Caco-2 (cell line): ENCODE data around the gene ZAP70. TPM values are rescaled to one million over a fixed set of nuclear protein-coding genes. Genes with fewer than 3 reads are reported as not detected.

ENCODE experiments used
- BruUV-seq: library from RNA; stranded (reverse); fragments of 400-500 nt; replicated peaks from 2 replicates; lab custom pipeline; 2021; lab: Mats Ljungman, UMichigan
- CTCF ChIA-PET: fragments of 300-600 bp; sonication (Branson Sonifier 250); formaldehyde crosslinking; loops from one replicate; lab custom pipeline; 2022; ENCODE audit warnings: antibody characterized with exemption; lab: Charles Lee
- POLR2A ChIA-PET: fragments of 300-600 bp; sonication (Branson Sonifier 250); formaldehyde crosslinking; loops from one replicate; lab custom pipeline; 2022; ENCODE audit warnings: antibody characterized with exemption; lab: Charles Lee
- DNase-seq, 2 experiments: peaks; one replicate each; pipeline versions ENCODE4 v3.0.0 to v3.0.0-alpha.2; 2020 to 2022
- H3K27me3 ChIP-seq: replicated peaks from 2 replicates; pipeline ENCODE4 v1.6.0; 2011; ENCODE audit warnings: low read length; ENCODE audit not compliant: control insufficient read depth, insufficient read depth
- H3K36me3 ChIP-seq: 2 replicates; pipeline ENCODE4 v1.5.1; 2011; ENCODE audit warnings: low read length; ENCODE audit not compliant: control insufficient read depth, insufficient read depth
- H3K4me1 ChIP-seq: fragments of 250-450 bp; sonication (Bioruptor Pico); 2 replicates; pipeline ENCODE4 v1.5.1; 2020; ENCODE audit warnings: mild to moderate bottlenecking
- H3K4me3 ChIP-seq: 2 replicates; pipeline ENCODE4 v1.5.1; 2011; ENCODE audit warnings: low read depth, mild to moderate bottlenecking, control low read depth, low read length
- H3K9me3 ChIP-seq: fragments of 250-450 bp; sonication (Bioruptor Pico); 2 replicates; pipeline ENCODE4 v1.5.1; 2020; ENCODE audit warnings: mild to moderate bottlenecking, moderate library complexity
- H3K27ac Mint-ChIP-seq: one replicate; pipeline ENCODE4 v1.8.0; 2022; ENCODE audit warnings: mixed read lengths; ENCODE audit not compliant: unreplicated experiment
- H3K27me3 Mint-ChIP-seq: one replicate; pipeline ENCODE4 v1.8.0; 2022; ENCODE audit warnings: mixed read lengths; ENCODE audit not compliant: insufficient read depth, unreplicated experiment
- H3K36me3 Mint-ChIP-seq: one replicate; pipeline ENCODE4 v1.8.0; 2022; ENCODE audit warnings: mild to moderate bottlenecking, mixed read lengths; ENCODE audit not compliant: insufficient read depth, unreplicated experiment
- H3K4me1 Mint-ChIP-seq: one replicate; pipeline ENCODE4 v1.8.0; 2022; ENCODE audit warnings: low read depth, mixed read lengths; ENCODE audit not compliant: unreplicated experiment
- H3K4me3 Mint-ChIP-seq: one replicate; pipeline ENCODE4 v1.8.0; 2022; ENCODE audit warnings: mild to moderate bottlenecking, moderate library complexity, mixed read lengths; ENCODE audit not compliant: unreplicated experiment
- H3K9me3 Mint-ChIP-seq: one replicate; pipeline ENCODE4 v1.8.0; 2022; ENCODE audit warnings: mixed read lengths; ENCODE audit not compliant: unreplicated experiment
- CTCF ChIP-seq, 2 experiments: fragments of 200-600 bp in 1 of 2; IDR thresholded peaks; 1 replicate in 1 of 2; 2 replicates in 1 of 2; pipeline versions ENCODE4 v1.5.1 to v1.8.0; 2011 to 2022; ENCODE audit warnings: antibody characterized with exemption in 1 of 2, control low read depth in 1 of 2, inconsistent platforms in 1 of 2, low read depth in 1 of 2, low read length in 1 of 2, mild to moderate bottlenecking in 1 of 2, moderate library complexity in 1 of 2; ENCODE audit not compliant: insufficient read depth in 1 of 2, severe bottlenecking in 1 of 2, unreplicated experiment in 1 of 2
- intact Hi-C: fragments of 100-400 bp; cut with micrococcal nuclease; formaldehyde crosslinking; loops from one replicate; pipeline ENCODE4 v1.10.0; 2022; ENCODE audit not compliant: unreplicated experiment
- total RNA-seq: library from RNA; stranded (reverse); gene quantifications from 2 replicates; pipeline ENCODE4 v1.2.3, GENCODE V29; 2022

Gene ZAP70
- total RNA-seq, 1 experiment from 2014 or later, result 0.82 TPM

GRCh38 chr2:97736185-97736584 is 22.8 kb downstream of the ZAP70 start:
- Mint-ChIP-seq H3K9me3 (peaks cover 7% of the 10 kb centered on the region), H3K27me3 (no peaks in the 10 kb centered on the region), H3K4me3 (no peak overlapping the region), H3K36me3 (peaks cover 7% of the 10 kb centered on the region), H3K27ac (no peak overlapping the region), H3K4me1 (no peaks in the 10 kb centered on the region)
- intact Hi-C loops, result loop anchor here (2.0 kb wide), 1 partner anchor 533 kb away; no protein-coding TSS in a partner anchor
- Histone ChIP-seq H3K36me3 (no peaks in the 10 kb centered on the region), H3K4me1 (no peaks in the 10 kb centered on the region), H3K4me3 (no peak overlapping the region), H3K27me3 (no peaks in the 10 kb centered on the region), H3K9me3 (no peaks in the 10 kb centered on the region)
- no peak for TF ChIP-seq CTCF (IDR thresholded peaks at IDR 0.05; ENCODE audit: insufficient read depth in 1 of 2, low read depth in 1 of 2, low read length in 1 of 2, severe bottlenecking in 1 of 2, unreplicated experiment in 1 of 2)
- POLR2A ChIA-PET, result no interaction called here
- BruUV-seq, result no TSS peak
- CTCF ChIA-PET, result no interaction called here
- peak in 1 of 2 experiments; percentile 3 for DNase-seq

DNA sequence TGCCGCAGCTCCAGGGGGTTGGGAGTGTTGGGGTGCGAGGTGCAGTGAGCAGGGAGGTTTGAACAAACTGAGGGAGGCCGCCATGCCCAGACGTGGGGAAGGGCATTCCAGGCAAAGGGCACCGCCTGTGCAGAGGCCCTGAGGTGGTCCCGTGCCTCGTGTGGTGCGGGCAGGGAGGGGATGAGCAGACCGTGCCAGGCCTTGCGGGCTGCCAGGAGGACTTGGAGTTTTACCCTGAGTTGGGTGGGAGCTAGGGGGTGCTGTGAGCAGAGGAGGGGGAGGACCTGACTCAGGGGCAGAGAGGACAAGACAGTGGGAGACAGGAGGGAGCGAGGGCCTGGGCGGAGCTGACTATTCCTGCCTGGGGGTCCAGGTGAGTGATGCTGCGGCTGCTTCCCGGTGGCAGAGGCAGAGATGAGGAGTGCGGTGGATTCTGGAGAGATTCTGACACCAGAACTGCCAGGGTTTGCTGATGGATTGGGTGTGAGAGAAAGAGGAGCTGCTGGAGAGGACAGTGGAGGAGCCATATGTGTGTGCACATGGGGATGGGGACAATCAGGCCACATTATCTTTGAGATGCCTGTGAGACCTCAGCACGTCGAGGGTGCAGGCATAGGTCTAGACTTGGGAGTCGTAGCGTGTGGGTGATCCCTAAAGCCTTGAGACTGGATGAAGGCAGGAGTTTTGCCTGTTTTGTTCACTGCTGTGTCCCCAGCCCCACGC is 23.4 kb downstream of the ZAP70 start:
- Histone ChIP-seq H3K4me3 (no peak overlapping the region), H3K27me3 (no peaks in the 10 kb centered on the region), H3K9me3 (no peaks in the 10 kb centered on the region), H3K4me1 (no peaks in the 10 kb centered on the region), H3K36me3 (no peaks in the 10 kb centered on the region)
- Mint-ChIP-seq H3K4me3 (no peak overlapping the region), H3K4me1 (no peaks in the 10 kb centered on the region), H3K27me3 (no peaks in the 10 kb centered on the region), H3K9me3 (peaks cover 2% of the 10 kb centered on the region), H3K27ac (no peak overlapping the region), H3K36me3 (peaks cover 11% of the 10 kb centered on the region)
- POLR2A ChIA-PET, result no interaction called here
- CTCF ChIA-PET, result no interaction called here
- no TSS peak for BruUV-seq
- TF ChIP-seq CTCF (IDR thresholded peaks at IDR 0.05; ENCODE audit: insufficient read depth in 1 of 2, low read depth in 1 of 2, low read length in 1 of 2, severe bottlenecking in 1 of 2, unreplicated experiment in 1 of 2), result no peak
- DNase-seq, result peak in 1 of 2 experiments; percentile 22
- intact Hi-C loops, result loop anchor here (2.0 kb wide), 1 partner anchor 532 kb away; no protein-coding TSS in a partner anchor

GRCh38 chr2:97737421-97738178 is 24.2 kb downstream of the ZAP70 start:
- DNase-seq, result peak in 1 of 2 experiments; percentile 28
- CTCF ChIA-PET, result no interaction called here
- intact Hi-C loops, result loop anchor here (2.0 kb wide), 1 partner anchor 531 kb away; no protein-coding TSS in a partner anchor
- Histone ChIP-seq H3K4me3 (no peak overlapping the region), H3K27me3 (no peaks in the 10 kb centered on the region), H3K9me3 (no peaks in the 10 kb centered on the region), H3K36me3 (no peaks in the 10 kb centered on the region), H3K4me1 (no peaks in the 10 kb centered on the region)
- no peaks in the 10 kb centered on the region for H3K27me3 Mint-ChIP-seq
- no peaks in the 10 kb centered on the region for H3K9me3 Mint-ChIP-seq
- no peak overlapping the region for H3K27ac Mint-ChIP-seq
- H3K36me3 Mint-ChIP-seq, result peaks cover 11% of the 10 kb centered on the region
- H3K4me3 Mint-ChIP-seq, result no peak overlapping the region
- POLR2A ChIA-PET, result no interaction called here
- no peaks in the 10 kb centered on the region for H3K4me1 Mint-ChIP-seq
- BruUV-seq, result no TSS peak
- TF ChIP-seq CTCF (IDR thresholded peaks at IDR 0.05; ENCODE audit: insufficient read depth in 1 of 2, low read depth in 1 of 2, low read length in 1 of 2, severe bottlenecking in 1 of 2, unreplicated experiment in 1 of 2), result no peak
